OCI-LY3 (cell line): Measurements from ENCODE around the gene EPHA6.

Source experiments
- EZH2phosphoT487 ChIP-seq: fragments of 200-600 bp; shearing (Covaris generic); IDR thresholded peaks from 2 replicates; pipeline ENCODE4 v1.6.1; 2018; ENCODE audit warnings: antibody characterized with exemption, mixed run types, low read depth
- TF ChIP-seq, protein P1 (sequence below): fragments of 200-600, 300-600 bp; sonication (generic); IDR thresholded peaks from 2 replicates; pipeline ENCODE4 v1.5.1; 2014; ENCODE audit warnings: antibody characterized with exemption, low read length, low read depth

DNA sequence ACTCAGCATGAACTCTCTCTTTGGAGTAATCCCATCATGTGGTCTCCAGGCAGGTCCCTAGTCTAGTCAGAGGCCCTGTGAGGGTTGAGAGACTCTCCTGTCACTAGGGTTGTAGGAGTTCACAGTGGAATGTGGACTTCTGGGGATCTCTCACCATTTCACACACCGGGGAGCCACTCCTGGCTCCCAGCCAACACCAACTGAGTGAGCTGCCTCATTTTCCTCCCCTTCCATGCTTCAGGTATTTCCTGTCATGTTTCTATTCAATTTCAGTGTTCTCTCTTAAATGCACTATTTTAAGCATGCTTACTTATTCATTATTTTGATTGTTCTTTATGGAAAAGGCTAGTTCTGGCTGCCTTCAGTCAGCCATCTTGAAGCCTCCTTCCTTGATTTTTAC lies 482.6 kb downstream of the EPHA6 start:
- TF ChIP-seq, protein P1, sequence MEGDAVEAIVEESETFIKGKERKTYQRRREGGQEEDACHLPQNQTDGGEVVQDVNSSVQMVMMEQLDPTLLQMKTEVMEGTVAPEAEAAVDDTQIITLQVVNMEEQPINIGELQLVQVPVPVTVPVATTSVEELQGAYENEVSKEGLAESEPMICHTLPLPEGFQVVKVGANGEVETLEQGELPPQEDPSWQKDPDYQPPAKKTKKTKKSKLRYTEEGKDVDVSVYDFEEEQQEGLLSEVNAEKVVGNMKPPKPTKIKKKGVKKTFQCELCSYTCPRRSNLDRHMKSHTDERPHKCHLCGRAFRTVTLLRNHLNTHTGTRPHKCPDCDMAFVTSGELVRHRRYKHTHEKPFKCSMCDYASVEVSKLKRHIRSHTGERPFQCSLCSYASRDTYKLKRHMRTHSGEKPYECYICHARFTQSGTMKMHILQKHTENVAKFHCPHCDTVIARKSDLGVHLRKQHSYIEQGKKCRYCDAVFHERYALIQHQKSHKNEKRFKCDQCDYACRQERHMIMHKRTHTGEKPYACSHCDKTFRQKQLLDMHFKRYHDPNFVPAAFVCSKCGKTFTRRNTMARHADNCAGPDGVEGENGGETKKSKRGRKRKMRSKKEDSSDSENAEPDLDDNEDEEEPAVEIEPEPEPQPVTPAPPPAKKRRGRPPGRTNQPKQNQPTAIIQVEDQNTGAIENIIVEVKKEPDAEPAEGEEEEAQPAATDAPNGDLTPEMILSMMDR = no peak
- no peak for TF ChIP-seq EZH2phosphoT487
